PC-9 (cell line): ENCODE data around the gene AKAP6. TPM values are rescaled to one million over a fixed set of nuclear protein-coding genes. Genes with fewer than 3 reads are reported as not detected.

Experiments used
- BruUV-seq: library from RNA; stranded (reverse); fragments of 400-500 nt; replicated peaks from 2 replicates; lab custom pipeline; 2021; lab: Mats Ljungman, UMichigan
- CTCF ChIA-PET: fragments of 300-600 bp; sonication (Branson Sonifier 250); formaldehyde crosslinking; loops from one replicate; lab custom pipeline; 2022; ENCODE audit warnings: antibody characterized with exemption; lab: Charles Lee
- POLR2A ChIA-PET: fragments of 300-600 bp; sonication (Branson Sonifier 250); formaldehyde crosslinking; loops from one replicate; lab custom pipeline; 2022; ENCODE audit warnings: antibody characterized with exemption; ENCODE audit not compliant: unreplicated experiment; lab: Charles Lee
- DNase-seq, 2 experiments: peaks; one replicate each; pipeline versions ENCODE4 v3.0.0 to v3.0.0-alpha.2; 2015 to 2022; ENCODE audit warnings: mixed read lengths in 1 of 2
- H2AFZ ChIP-seq: fragments of 200-600 bp; sonication (generic); 2 replicates; pipeline ENCODE4 v1.8.1; 2017; ENCODE audit warnings: antibody characterized with exemption
- H3F3A ChIP-seq: fragments of 200-600 bp; sonication (generic); 2 replicates; pipeline ENCODE4 v1.8.1; 2017; ENCODE audit warnings: antibody characterized with exemption, mild to moderate bottlenecking, low read depth; ENCODE audit not compliant: insufficient read depth
- H3K27ac ChIP-seq: fragments of 200-600 bp; sonication (generic); 2 replicates; pipeline ENCODE4 v1.6.1; 2016; ENCODE audit warnings: mixed run types
- H3K27me3 ChIP-seq: fragments of 200-600 bp; sonication (generic); 2 replicates; pipeline ENCODE4 v1.6.1; 2016; ENCODE audit warnings: low read depth, mixed run types; ENCODE audit not compliant: insufficient read depth
- H3K36me3 ChIP-seq: fragments of 200-600 bp; sonication (generic); 2 replicates; pipeline ENCODE4 v1.6.1; 2016; ENCODE audit warnings: low read depth, mixed run types
- H3K4me1 ChIP-seq: fragments of 200-600 bp; sonication (generic); replicated peaks from 2 replicates; pipeline ENCODE4 v1.6.1; 2016; ENCODE audit warnings: mixed run types; ENCODE audit not compliant: insufficient read depth
- H3K4me2 ChIP-seq: fragments of 200-600 bp; sonication (generic); 2 replicates; pipeline ENCODE4 v1.6.1; 2017; ENCODE audit warnings: mixed run types
- H3K4me3 ChIP-seq: fragments of 200-600 bp; sonication (generic); 2 replicates; pipeline ENCODE4 v1.6.1; 2016; ENCODE audit warnings: mixed run types
- H3K79me2 ChIP-seq: fragments of 200-600 bp; sonication (generic); 2 replicates; pipeline ENCODE4 v1.6.1; 2017; ENCODE audit warnings: low read depth, mixed run types
- H3K9me2 ChIP-seq: fragments of 200-600 bp; sonication (generic); 2 replicates; pipeline ENCODE4 v1.8.1; 2017; ENCODE audit warnings: mild to moderate bottlenecking; ENCODE audit not compliant: insufficient read depth
- H3K9me3 ChIP-seq: fragments of 200-600 bp; sonication (generic); 2 replicates; pipeline ENCODE4 v1.8.1; 2016; ENCODE audit warnings: low read depth; ENCODE audit not compliant: insufficient read depth
- H4K20me1 ChIP-seq: fragments of 200-600 bp; sonication (generic); 2 replicates; pipeline ENCODE4 v1.8.1; 2017; ENCODE audit not compliant: insufficient read depth
- CTCF ChIP-seq: fragments of 200-600 bp; sonication (generic); conservative IDR thresholded peaks from 2 replicates; pipeline ENCODE4 v1.6.1; 2017; ENCODE audit warnings: mixed run types, antibody characterized with exemption, mild to moderate bottlenecking, moderate library complexity
- EZH2 ChIP-seq: fragments of 200-600 bp; sonication (generic); IDR thresholded peaks from 2 replicates; pipeline ENCODE4 v1.8.0; 2017; ENCODE audit warnings: antibody characterized with exemption, low read depth
- intact Hi-C: fragments of 100-400 bp; cut with micrococcal nuclease; formaldehyde crosslinking; loops from one replicate; pipeline ENCODE4 v1.10.0; 2022; ENCODE audit not compliant: unreplicated experiment
- total RNA-seq: library from RNA; stranded (reverse); gene quantifications from 2 replicates; pipeline ENCODE4 v1.2.3, GENCODE V29; 2021

The AKAP6 gene
- total RNA-seq, 1 experiment from 2014 or later, result 2.8 TPM

GRCh38 chr14:32728526-32728925 lies 399.4 kb downstream of the AKAP6 start:
- H3F3A ChIP-seq, result no peaks in the 10 kb centered on the region
- no peak overlapping the region for H2AFZ ChIP-seq
- H3K79me2 ChIP-seq, result no peaks in the 10 kb centered on the region
- no peak overlapping the region for H3K4me3 ChIP-seq
- CTCF ChIA-PET, result no interaction called here
- no peaks in the 10 kb centered on the region for H3K4me1 ChIP-seq
- no peaks in the 10 kb centered on the region for H3K36me3 ChIP-seq
- H3K27ac ChIP-seq, result no peak overlapping the region
- no peaks in the 10 kb centered on the region for H4K20me1 ChIP-seq
- POLR2A ChIA-PET, result no interaction called here
- DNase-seq, result no peak
- H3K9me3 ChIP-seq, result no peaks in the 10 kb centered on the region
- H3K4me2 ChIP-seq, result no peak overlapping the region
- no TSS peak for BruUV-seq
- intact Hi-C loops, result no loop called here
- TF ChIP-seq CTCF, result no peak
- TF ChIP-seq EZH2, result no peak
- no peaks in the 10 kb centered on the region for H3K27me3 ChIP-seq
- no peaks in the 10 kb centered on the region for H3K9me2 ChIP-seq

DNA sequence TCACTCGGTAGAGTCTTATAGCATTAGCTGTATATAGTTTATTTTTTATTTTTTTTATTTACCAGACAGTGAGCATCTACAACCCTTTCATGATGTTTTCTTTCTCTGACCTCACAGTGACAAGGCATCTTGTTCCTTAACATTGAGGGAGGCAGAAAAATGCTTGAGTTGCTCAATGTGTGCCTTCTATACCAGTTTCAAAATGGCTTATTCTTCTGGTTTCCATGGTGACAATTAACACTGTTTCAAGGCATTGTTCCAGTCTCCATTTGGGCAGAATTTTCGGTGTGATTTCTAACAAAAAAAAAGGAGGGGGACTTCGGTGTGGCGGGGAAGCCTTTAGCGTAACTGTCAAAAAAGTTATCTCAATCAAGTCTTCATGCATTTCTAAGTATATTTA lies 399.9 kb downstream of the AKAP6 start:
- no peaks in the 10 kb centered on the region for H3K27me3 ChIP-seq
- no TSS peak for BruUV-seq
- H4K20me1 ChIP-seq, result no peaks in the 10 kb centered on the region
- ChIA-PET POLR2A (no interaction called here), CTCF (no interaction called here)
- no peaks in the 10 kb centered on the region for H3K4me1 ChIP-seq
- no peak overlapping the region for H3K4me3 ChIP-seq
- DNase-seq, result no peak
- H3K9me2 ChIP-seq, result no peaks in the 10 kb centered on the region
- TF ChIP-seq EZH2 (no peak), CTCF (no peak)
- no peaks in the 10 kb centered on the region for H3F3A ChIP-seq
- H3K9me3 ChIP-seq, result no peaks in the 10 kb centered on the region
- H3K4me2 ChIP-seq, result no peak overlapping the region
- no peaks in the 10 kb centered on the region for H3K79me2 ChIP-seq
- H3K36me3 ChIP-seq, result no peaks in the 10 kb centered on the region
- intact Hi-C loops, result no loop called here
- no peak overlapping the region for H2AFZ ChIP-seq
- no peak overlapping the region for H3K27ac ChIP-seq

DNA sequence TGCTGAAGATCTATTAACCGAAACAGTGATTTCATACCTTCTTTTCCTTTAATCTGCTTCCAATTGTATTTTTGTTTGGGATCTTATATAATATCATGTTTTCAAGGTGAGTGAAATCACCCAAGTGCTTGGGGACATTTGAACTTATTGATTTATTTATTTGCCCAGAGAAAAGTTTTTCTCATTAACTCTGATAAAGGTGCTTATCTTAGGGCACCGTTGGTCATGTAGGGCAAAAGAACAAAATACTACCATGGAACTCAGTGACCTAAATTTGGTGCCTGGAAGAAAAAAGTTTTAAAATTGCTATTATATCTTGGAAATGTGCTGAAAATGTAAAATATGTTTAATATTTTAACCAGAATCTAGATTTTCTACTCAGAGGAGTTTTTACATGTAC lies 402.2 kb downstream of the AKAP6 start:
- POLR2A ChIA-PET, result no interaction called here
- H3K27ac ChIP-seq, result no peak overlapping the region
- H3K4me3 ChIP-seq, result no peak overlapping the region
- no peaks in the 10 kb centered on the region for H3K27me3 ChIP-seq
- intact Hi-C loops, result no loop called here
- DNase-seq, result no peak
- H4K20me1 ChIP-seq, result no peaks in the 10 kb centered on the region
- H3F3A ChIP-seq, result no peaks in the 10 kb centered on the region
- CTCF ChIA-PET, result no interaction called here
- no peak for TF ChIP-seq EZH2
- TF ChIP-seq CTCF, result no peak
- no peak overlapping the region for H2AFZ ChIP-seq
- H3K4me1 ChIP-seq, result no peaks in the 10 kb centered on the region
- no peak overlapping the region for H3K4me2 ChIP-seq
- H3K9me2 ChIP-seq, result no peaks in the 10 kb centered on the region
- no peaks in the 10 kb centered on the region for H3K9me3 ChIP-seq
- no TSS peak for BruUV-seq
- no peaks in the 10 kb centered on the region for H3K79me2 ChIP-seq
- no peaks in the 10 kb centered on the region for H3K36me3 ChIP-seq
